Measurements from ENCODE around the gene FLNC.

The FLNC gene

GRCh38 chr7:128831994-128832879 lies 2.0 kb downstream of the FLNC start:
- Histone ChIP-seq H3K9me3 (ENCODE audit: control insufficient read depth, insufficient read depth, low read length) (no peaks in the 10 kb centered on the region), H3K4me1 (ENCODE audit: insufficient read depth, low read length) (peaks cover 21% of the 10 kb centered on the region), H3K9ac (ENCODE audit: low read depth, low read length) (peak overlapping the region; percentile 87; the same call in 1 of the 2 replicates), H3K36me3 (ENCODE audit: insufficient read depth, low read length) (peaks cover 3% of the 10 kb centered on the region)

DNA sequence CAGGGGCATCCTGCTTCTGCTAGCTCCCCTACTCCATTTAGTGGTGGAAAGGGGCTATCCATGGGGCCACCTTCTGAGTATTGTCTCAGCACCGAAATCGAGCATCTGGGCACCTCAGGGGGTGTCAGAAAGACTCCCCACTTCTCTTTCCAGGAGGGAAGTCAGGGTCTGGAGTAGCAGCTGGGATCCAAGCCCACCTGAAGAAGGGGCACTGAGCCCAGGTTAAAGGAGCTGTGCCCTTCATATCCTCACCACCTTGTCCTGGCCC lies 2.6 kb downstream of the FLNC start:
- peak overlapping the region; percentile 87; the same call in 1 of the 2 replicates for H3K9ac ChIP-seq (ENCODE audit: low read depth, low read length)
- peaks cover 16% of the 10 kb centered on the region for H3K4me1 ChIP-seq (ENCODE audit: insufficient read depth, low read length)
- H3K9me3 ChIP-seq (ENCODE audit: control insufficient read depth, insufficient read depth, low read length): no peaks in the 10 kb centered on the region
- peaks cover 6% of the 10 kb centered on the region for H3K36me3 ChIP-seq (ENCODE audit: insufficient read depth, low read length)

- Histone ChIP-seq H3K4me1 (ENCODE audit: insufficient read depth, low read length) (peaks cover 10% of the 10 kb centered on the region), H3K9ac (ENCODE audit: low read depth, low read length) (peak overlapping the region; percentile 87), H3K9me3 (ENCODE audit: control insufficient read depth, insufficient read depth, low read length) (no peaks in the 10 kb centered on the region), H3K36me3 (ENCODE audit: insufficient read depth, low read length) (peaks cover 6% of the 10 kb centered on the region)
These were observed 3.1 kb downstream of the FLNC start for GRCh38 chr7:128833148-128833945.

- Histone ChIP-seq H3K4me1 (ENCODE audit: insufficient read depth, low read length) (peaks cover 5% of the 10 kb centered on the region), H3K9ac (ENCODE audit: low read depth, low read length) (peak overlapping the region; percentile 87), H3K9me3 (ENCODE audit: control insufficient read depth, insufficient read depth, low read length) (no peaks in the 10 kb centered on the region), H3K36me3 (ENCODE audit: insufficient read depth, low read length) (peaks cover 6% of the 10 kb centered on the region)
These were observed 3.7 kb downstream of the FLNC start for GRCh38 chr7:128833946-128834325.

GRCh38 chr7:128835231-128835751 lies 5.1 kb downstream of the FLNC start:
- H3K9me3 ChIP-seq (ENCODE audit: control insufficient read depth, insufficient read depth, low read length): no peaks in the 10 kb centered on the region
- H3K36me3 ChIP-seq (ENCODE audit: insufficient read depth, low read length): peaks cover 9% of the 10 kb centered on the region
- no peaks in the 10 kb centered on the region; the same call in 1 of the 2 replicates for H3K4me1 ChIP-seq (ENCODE audit: insufficient read depth, low read length)
- no peak overlapping the region for H3K9ac ChIP-seq (ENCODE audit: low read depth, low read length)

DNA sequence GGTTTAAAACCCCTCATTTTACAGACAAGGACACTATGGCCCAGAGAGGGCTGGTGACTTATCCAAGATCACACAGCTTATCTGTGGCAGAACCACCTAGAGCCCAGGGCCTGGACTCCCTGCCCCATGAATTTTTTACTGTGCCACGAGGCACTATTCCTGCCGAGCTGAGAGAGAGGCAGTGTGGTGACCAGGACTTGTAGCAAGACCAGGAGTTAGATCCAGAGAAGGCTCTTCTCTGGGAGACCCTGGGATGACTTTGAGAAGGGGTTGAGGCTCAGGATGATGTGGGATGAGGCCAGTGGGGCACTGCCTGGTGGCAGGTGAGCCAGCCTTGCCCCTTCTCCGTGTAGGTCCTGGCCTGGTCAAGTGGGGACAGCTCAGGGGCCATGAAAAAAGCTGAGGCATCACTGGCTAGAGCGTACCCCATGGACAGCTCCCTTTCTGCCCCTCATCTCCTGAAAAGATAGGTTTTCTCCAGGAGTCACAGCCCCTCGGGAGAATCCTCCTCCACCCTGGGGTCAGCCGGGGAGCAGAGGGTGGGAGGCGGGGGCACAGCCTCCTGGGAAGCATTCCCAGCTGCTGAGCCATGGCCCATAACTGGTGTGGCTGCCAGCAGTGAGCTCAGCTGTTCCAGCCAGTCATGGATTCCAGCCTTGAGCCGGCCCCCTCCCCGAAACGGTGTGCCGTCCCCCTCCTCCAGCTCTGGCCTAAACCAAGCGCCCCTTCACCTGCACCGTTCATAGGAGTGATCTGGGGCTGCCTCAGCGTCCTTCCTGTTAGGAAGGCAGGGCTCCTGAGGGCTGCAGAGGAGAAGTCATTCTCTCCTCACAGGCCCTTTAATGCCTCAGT lies 5.8 kb downstream of the FLNC start:
- peaks cover 9% of the 10 kb centered on the region for H3K36me3 ChIP-seq (ENCODE audit: insufficient read depth, low read length)
- no peak overlapping the region for H3K9ac ChIP-seq (ENCODE audit: low read depth, low read length)

DNA sequence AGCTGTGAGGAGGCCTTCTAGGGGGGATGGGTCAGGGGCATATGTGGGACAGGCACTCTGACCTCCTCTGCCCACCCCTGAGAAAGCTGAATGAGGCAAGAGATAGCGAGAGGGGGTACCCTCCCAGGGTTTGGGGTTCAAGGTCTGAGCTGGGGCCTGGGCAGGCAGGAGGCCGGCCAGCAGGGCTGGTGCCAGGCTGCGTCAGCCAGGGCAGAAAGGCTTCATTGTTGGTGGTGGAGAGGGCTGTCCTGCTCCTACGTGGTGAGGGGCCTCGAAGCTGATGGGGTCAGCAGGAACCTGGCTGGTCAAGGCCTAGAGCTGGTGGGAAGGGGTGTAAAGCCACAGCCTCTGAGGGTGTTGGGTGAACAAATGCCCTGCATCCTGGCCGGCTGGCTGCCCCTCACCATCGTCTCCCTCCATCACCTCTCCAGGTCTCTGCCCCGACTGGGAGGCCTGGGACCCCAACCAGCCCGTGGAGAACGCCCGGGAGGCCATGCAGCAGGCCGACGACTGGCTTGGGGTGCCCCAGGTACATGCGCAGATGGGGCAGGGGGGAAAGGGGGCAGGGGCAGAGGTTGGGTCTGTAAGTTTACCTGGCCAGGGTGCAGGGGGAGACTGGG lies 6.6 kb downstream of the FLNC start:
- Histone ChIP-seq H3K9me3 (ENCODE audit: control insufficient read depth, insufficient read depth, low read length) (no peaks in the 10 kb centered on the region), H3K36me3 (ENCODE audit: insufficient read depth, low read length) (peaks cover 9% of the 10 kb centered on the region), H3K4me1 (ENCODE audit: insufficient read depth, low read length) (no peaks in the 10 kb centered on the region; the same call in 1 of the 2 replicates), H3K9ac (ENCODE audit: low read depth, low read length) (no peak overlapping the region)

More for the DNA sequence above, 5.8 kb downstream of the FLNC start:
- no peaks in the 10 kb centered on the region for H3K9me3 ChIP-seq (ENCODE audit: control insufficient read depth, insufficient read depth, low read length)
- H3K4me1 ChIP-seq (ENCODE audit: insufficient read depth, low read length): no peaks in the 10 kb centered on the region; the same call in 1 of the 2 replicates

GRCh38 chr7:128837521-128837921 lies 7.3 kb downstream of the FLNC start:
- peaks cover 12% of the 10 kb centered on the region for H3K36me3 ChIP-seq (ENCODE audit: insufficient read depth, low read length)
- no peaks in the 10 kb centered on the region; the same call in 1 of the 2 replicates for H3K4me1 ChIP-seq (ENCODE audit: insufficient read depth, low read length)
- no peaks in the 10 kb centered on the region for H3K9me3 ChIP-seq (ENCODE audit: control insufficient read depth, insufficient read depth, low read length)
- no peak overlapping the region for H3K9ac ChIP-seq (ENCODE audit: low read depth, low read length)

DNA sequence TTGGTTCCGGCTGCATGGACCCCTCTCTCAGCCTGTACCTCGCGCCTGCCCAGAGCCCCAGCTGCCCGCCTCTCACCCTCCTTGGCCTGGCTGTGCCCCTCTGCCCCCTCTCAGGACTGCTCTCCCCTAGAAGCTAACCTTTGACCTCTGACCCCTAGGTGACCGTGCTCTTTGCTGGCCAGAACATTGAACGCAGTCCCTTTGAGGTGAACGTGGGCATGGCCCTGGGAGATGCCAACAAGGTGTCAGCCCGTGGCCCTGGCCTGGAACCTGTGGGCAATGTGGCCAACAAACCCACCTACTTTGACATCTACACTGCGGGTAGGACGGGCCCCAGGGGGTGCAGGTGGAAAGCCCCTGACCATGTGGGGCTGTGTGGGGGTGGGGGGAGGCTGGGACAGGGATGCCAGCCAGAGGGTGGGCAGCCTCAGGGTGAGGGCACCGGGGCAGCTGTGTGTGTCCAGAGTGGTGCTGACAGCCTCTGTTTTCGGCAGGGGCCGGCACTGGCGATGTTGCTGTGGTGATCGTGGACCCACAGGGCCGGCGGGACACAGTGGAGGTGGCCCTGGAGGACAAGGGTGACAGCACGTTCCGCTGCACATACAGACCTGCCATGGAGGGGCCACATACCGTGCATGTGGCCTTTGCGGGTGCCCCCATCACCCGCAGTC lies 8.0 kb downstream of the FLNC start:
- Histone ChIP-seq H3K36me3 (ENCODE audit: insufficient read depth, low read length) (peaks cover 16% of the 10 kb centered on the region), H3K4me1 (ENCODE audit: insufficient read depth, low read length) (no peaks in the 10 kb centered on the region; the same call in 1 of the 2 replicates)

DNA sequence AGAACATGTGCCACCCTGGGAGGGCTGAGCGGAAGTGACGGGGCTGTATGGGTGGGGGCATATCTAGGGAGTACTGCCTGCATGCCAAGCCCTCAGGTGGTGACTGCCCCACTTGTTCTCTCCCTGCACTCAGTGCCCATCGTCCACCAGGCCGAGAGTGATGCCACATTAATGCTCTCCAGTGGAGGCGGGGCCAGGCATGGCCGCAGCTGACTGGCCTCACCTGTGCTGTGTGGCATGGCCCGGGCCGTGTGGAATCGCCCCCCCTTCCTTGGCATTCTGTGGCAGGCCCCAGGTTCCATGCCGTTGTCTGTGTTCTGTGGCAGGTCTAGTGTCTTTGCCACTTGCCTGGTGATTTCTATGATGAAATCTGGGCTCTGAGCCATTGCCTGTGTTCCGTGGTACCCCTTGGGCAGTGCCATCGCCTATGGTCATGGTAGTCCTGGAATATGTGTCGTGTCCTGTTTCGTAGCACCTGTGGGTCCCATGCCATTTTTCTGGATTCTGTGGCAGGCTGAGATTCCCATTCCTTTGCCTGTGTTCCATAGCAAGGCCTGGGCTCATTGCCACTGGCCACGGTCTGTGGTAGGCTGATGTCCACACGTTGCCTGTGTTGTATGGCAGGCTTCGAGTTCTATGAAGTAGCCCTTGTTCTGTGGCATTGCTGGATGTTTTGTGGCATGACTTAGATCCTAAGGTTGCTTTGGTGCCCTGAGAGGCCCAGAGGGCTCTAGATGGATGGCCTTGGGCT lies 8.9 kb downstream of the FLNC start:
- H3K36me3 ChIP-seq (ENCODE audit: insufficient read depth, low read length): peaks cover 16% of the 10 kb centered on the region
- no peaks in the 10 kb centered on the region for H3K9me3 ChIP-seq (ENCODE audit: control insufficient read depth, insufficient read depth, low read length)
- H3K9ac ChIP-seq (ENCODE audit: low read depth, low read length): no peak overlapping the region
- H3K4me1 ChIP-seq (ENCODE audit: insufficient read depth, low read length): no peaks in the 10 kb centered on the region

More for the DNA sequence above, 8.0 kb downstream of the FLNC start:
- Histone ChIP-seq H3K9ac (ENCODE audit: low read depth, low read length) (no peak overlapping the region), H3K9me3 (ENCODE audit: control insufficient read depth, insufficient read depth, low read length) (no peaks in the 10 kb centered on the region)

DNA sequence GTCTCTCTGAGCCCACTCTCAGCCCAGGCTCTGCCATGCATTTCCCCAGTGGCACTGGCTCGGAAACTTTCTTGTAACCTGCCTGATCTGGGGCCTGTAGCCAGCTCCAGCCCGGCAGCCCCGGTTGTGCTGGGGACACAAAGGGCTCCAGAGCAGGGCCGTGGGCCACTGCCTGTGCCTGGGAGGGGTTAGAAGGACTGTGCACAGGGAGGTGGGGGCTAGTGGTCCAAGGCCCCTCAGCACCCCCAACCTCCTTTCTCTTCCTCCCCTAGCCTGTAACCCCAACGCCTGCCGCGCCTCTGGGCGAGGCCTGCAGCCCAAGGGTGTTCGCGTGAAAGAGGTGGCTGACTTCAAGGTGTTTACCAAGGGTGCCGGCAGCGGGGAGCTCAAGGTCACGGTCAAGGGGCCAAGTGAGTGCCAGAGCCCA lies 9.6 kb downstream of the FLNC start:
- Histone ChIP-seq H3K9me3 (ENCODE audit: control insufficient read depth, insufficient read depth, low read length) (no peaks in the 10 kb centered on the region), H3K9ac (ENCODE audit: low read depth, low read length) (no peak overlapping the region), H3K4me1 (ENCODE audit: insufficient read depth, low read length) (no peaks in the 10 kb centered on the region), H3K36me3 (ENCODE audit: insufficient read depth, low read length) (peaks cover 22% of the 10 kb centered on the region)

- peaks cover 25% of the 10 kb centered on the region for H3K36me3 ChIP-seq (ENCODE audit: insufficient read depth, low read length)
- no peaks in the 10 kb centered on the region for H3K9me3 ChIP-seq (ENCODE audit: control insufficient read depth, insufficient read depth, low read length)
- H3K4me1 ChIP-seq (ENCODE audit: insufficient read depth, low read length): no peaks in the 10 kb centered on the region
- no peak overlapping the region for H3K9ac ChIP-seq (ENCODE audit: low read depth, low read length)
These were observed 10.3 kb downstream of the FLNC start for GRCh38 chr7:128840326-128841170.

Data from ES-I3 (cell line).